ENCODE data around the gene HDAC1. TPM values are rescaled to one million over a fixed set of nuclear protein-coding genes. Genes with fewer than 3 reads are reported as not detected.

Gene HDAC1
- total and polyA plus RNA-seq, 2 of the 13 experiments (the other 11 are each of a cell fraction or from before 2014, with no cell fraction given): 93.5 to 189 TPM

DNA sequence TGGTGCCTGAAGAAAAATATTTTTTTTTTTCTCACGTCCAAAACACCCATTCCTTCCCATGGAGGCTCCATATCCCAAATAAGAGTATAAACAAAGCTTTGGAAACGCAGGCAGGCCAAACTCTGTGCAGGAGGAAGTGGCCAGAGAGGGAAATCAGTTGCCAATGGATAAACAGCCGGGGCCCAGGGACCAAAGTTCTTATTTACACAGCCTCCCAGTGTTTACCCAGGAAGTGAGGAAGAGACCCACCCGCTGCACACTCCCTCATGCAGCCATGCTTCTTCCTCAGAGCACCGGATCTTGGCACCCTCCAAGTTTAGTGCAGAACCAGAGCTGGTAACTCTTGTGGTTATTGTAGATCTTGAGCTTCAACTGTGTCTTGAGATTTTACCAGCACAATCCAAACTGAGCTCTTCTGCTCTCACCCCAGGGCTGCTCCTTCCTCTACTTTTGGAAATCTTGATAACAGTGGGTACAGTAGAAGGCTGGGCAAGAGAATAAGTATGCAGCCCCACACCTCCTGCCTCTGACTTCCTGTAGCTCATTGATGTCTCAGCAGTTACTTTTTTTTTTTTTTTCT, 29.9 kb downstream of the HDAC1 start (continued):
- TF ChIP-seq ZNF20 (CRISPR knock-in tag; IDR thresholded peaks at IDR 0.05) (no peak), SMAD9 (CRISPR knock-in tag; IDR thresholded peaks at IDR 0.05) (no peak), ZNF101 (CRISPR knock-in tag; IDR thresholded peaks at IDR 0.05; ENCODE audit: borderline replicate concordance, low read depth) (no peak), TCF7 (IDR thresholded peaks at IDR 0.05; ENCODE audit: low read depth) (no peak), PTBP1 (IDR thresholded peaks at IDR 0.05; ENCODE audit: low read depth, low read length, poor library complexity, severe bottlenecking) (no peak), DR1 (CRISPR knock-in tag; IDR thresholded peaks at IDR 0.05) (no peak), ZNF788 (CRISPR knock-in tag; IDR thresholded peaks at IDR 0.05; ENCODE audit: borderline replicate concordance) (peak; percentile 79; the same call in 1 of the 2 replicates), SUZ12 (IDR thresholded peaks at IDR 0.05; ENCODE audit: low read depth, low read length) (no peak), RARG (CRISPR knock-in tag; IDR thresholded peaks at IDR 0.05; ENCODE audit: low read depth) (no peak), ARID2 (CRISPR knock-in tag; IDR thresholded peaks at IDR 0.05; ENCODE audit: borderline replicate concordance) (no peak), ZNF790 (CRISPR knock-in tag; IDR thresholded peaks at IDR 0.05; ENCODE audit: borderline replicate concordance) (no peak), ZNF652 (CRISPR knock-in tag; IDR thresholded peaks at IDR 0.05; ENCODE audit: borderline replicate concordance, low read depth) (peak; percentile 74; the same call in 1 of the 2 replicates), ZNF607 (CRISPR knock-in tag; IDR thresholded peaks at IDR 0.05; ENCODE audit: borderline replicate concordance) (no peak), ELF1 (CRISPR knock-in tag; IDR thresholded peaks at IDR 0.05) (peak; percentile 69), MEF2D (CRISPR knock-in tag; IDR thresholded peaks at IDR 0.05) (peak; percentile 52; the same call in 1 of the 2 replicates), GTF2F1 (IDR thresholded peaks at IDR 0.05; ENCODE audit: low read length) (no peak)
- TF ChIP-seq, protein P1, sequence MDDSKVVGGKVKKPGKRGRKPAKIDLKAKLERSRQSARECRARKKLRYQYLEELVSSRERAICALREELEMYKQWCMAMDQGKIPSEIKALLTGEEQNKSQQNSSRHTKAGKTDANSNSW (CRISPR knock-in tag; IDR thresholded peaks at IDR 0.05; ENCODE audit: borderline replicate concordance): no peak
- TF ChIP-seq, protein P2, sequence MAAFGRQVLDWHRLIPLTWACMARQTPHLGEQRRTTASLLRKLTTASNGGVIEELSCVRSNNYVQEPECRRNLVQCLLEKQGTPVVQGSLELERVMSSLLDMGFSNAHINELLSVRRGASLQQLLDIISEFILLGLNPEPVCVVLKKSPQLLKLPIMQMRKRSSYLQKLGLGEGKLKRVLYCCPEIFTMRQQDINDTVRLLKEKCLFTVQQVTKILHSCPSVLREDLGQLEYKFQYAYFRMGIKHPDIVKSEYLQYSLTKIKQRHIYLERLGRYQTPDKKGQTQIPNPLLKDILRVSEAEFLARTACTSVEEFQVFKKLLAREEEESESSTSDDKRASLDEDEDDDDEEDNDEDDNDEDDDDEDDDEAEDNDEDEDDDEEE (CRISPR knock-in tag; IDR thresholded peaks at IDR 0.05): no peak
- TF ChIP-seq, protein P3, sequence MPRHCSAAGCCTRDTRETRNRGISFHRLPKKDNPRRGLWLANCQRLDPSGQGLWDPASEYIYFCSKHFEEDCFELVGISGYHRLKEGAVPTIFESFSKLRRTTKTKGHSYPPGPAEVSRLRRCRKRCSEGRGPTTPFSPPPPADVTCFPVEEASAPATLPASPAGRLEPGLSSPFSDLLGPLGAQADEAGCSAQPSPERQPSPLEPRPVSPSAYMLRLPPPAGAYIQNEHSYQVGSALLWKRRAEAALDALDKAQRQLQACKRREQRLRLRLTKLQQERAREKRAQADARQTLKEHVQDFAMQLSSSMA (CRISPR knock-in tag; IDR thresholded peaks at IDR 0.05): no peak
- TF ChIP-seq, protein P4, sequence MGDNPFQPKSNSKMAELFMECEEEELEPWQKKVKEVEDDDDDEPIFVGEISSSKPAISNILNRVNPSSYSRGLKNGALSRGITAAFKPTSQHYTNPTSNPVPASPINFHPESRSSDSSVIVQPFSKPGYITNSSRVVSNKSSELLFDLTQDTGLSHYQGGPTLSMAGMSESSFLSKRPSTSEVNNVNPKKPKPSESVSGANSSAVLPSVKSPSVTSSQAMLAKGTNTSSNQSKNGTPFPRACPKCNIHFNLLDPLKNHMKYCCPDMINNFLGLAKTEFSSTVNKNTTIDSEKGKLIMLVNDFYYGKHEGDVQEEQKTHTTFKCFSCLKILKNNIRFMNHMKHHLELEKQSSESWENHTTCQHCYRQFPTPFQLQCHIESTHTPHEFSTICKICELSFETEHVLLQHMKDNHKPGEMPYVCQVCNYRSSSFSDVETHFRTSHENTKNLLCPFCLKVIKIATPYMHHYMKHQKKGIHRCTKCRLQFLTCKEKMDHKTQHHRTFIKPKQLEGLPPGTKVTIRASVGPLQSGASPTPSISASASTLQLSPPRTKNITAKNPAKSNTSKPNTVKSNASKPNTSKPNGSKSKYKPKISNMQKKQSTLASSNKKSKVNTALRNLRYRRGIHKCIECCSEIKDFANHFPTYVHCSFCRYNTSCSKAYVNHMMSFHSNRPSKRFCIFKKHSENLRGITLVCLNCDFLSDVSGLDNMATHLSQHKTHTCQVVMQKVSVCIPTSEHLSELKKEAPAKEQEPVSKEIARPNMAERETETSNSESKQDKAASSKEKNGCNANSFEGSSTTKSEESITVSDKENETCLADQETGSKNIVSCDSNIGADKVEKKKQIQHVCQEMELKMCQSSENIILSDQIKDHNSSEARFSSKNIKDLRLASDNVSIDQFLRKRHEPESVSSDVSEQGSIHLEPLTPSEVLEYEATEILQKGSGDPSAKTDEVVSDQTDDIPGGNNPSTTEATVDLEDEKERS (CRISPR knock-in tag; IDR thresholded peaks at IDR 0.05): peak; percentile 77; the same call in 1 of the 2 replicates
- TF ChIP-seq, protein P5, sequence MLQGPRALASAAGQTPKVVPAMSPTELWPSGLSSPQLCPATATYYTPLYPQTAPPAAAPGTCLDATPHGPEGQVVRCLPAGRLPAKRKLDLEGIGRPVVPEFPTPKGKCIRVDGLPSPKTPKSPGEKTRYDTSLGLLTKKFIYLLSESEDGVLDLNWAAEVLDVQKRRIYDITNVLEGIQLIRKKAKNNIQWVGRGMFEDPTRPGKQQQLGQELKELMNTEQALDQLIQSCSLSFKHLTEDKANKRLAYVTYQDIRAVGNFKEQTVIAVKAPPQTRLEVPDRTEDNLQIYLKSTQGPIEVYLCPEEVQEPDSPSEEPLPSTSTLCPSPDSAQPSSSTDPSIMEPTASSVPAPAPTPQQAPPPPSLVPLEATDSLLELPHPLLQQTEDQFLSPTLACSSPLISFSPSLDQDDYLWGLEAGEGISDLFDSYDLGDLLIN (CRISPR knock-in tag; IDR thresholded peaks at IDR 0.05; ENCODE audit: borderline replicate concordance): no peak
- TF ChIP-seq, protein P6, sequence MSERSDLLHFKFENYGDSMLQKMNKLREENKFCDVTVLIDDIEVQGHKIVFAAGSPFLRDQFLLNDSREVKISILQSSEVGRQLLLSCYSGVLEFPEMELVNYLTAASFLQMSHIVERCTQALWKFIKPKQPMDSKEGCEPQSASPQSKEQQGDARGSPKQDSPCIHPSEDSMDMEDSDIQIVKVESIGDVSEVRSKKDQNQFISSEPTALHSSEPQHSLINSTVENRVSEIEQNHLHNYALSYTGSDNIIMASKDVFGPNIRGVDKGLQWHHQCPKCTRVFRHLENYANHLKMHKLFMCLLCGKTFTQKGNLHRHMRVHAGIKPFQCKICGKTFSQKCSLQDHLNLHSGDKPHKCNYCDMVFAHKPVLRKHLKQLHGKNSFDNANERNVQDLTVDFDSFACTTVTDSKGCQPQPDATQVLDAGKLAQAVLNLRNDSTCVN (CRISPR knock-in tag; IDR thresholded peaks at IDR 0.05; ENCODE audit: borderline replicate concordance): peak; percentile 38; the same call in 1 of the 2 replicates

All from HepG2 (cell line).